Right atrium auricular region (tissue), 2 donors: ENCODE results near the gene IL36G. TPM values are rescaled to one million over a fixed set of nuclear protein-coding genes. Genes with fewer than 3 reads are reported as not detected.

ENCODE experiments used
- DNase-seq: peaks from one replicate; pipeline ENCODE4 v3.0.0-alpha.2; 2019; ENCODE audit warnings: low spot score
- H3K27ac ChIP-seq, 2 donors: fragments of 200-600 bp; sonication (generic); 1 replicate in 1 of 2; 2 replicates in 1 of 2; pipeline ENCODE4 v1.5.1; 2016 to 2019
- H3K27me3 ChIP-seq, 2 donors: fragments of 200-600 bp; sonication (generic); one replicate each; pipeline versions ENCODE4 v1.5.1 to v1.6.0; 2017 to 2019
- H3K36me3 ChIP-seq: fragments of 200-600 bp; sonication (generic); one replicate; pipeline ENCODE4 v1.5.1; 2016
- H3K4me1 ChIP-seq, 2 donors: fragments of 200-600 bp; sonication (generic); one replicate each; pipeline versions ENCODE4 v1.5.1 to v1.6.0; 2017 to 2019
- H3K4me3 ChIP-seq, 2 donors: fragments of 200-600 bp; sonication (generic); 1 replicate in 1 of 2; 2 replicates in 1 of 2; pipeline ENCODE4 v1.5.1; 2017 to 2019; ENCODE audit warnings: mild to moderate bottlenecking in 1 of 2, moderate library complexity in 1 of 2
- H3K9me3 ChIP-seq, 2 donors: fragments of 200-600 bp; sonication (generic); one replicate each; pipeline ENCODE4 v1.5.1; 2019
- total RNA-seq, 2 donors: library from RNA; depleted of rRNA; stranded (reverse); fragments of >200 nt; gene quantifications; one replicate each; pipeline ENCODE4 v1.1.0, GENCODE V29; 2016
- TF ChIP-seq, protein P1 (sequence below), 2 donors: fragments of 200-600 bp; sonication (generic); IDR thresholded peaks; one replicate each; pipeline ENCODE4 v1.5.1; 2019; ENCODE audit warnings: antibody characterized with exemption in 2 of 2

Gene IL36G
- total RNA-seq, 2 donors from 2014 or later = not detected

GRCh38 chr2:113034016-113034415 lies 56.2 kb downstream of the IL36G start:
- TF ChIP-seq, protein P1, sequence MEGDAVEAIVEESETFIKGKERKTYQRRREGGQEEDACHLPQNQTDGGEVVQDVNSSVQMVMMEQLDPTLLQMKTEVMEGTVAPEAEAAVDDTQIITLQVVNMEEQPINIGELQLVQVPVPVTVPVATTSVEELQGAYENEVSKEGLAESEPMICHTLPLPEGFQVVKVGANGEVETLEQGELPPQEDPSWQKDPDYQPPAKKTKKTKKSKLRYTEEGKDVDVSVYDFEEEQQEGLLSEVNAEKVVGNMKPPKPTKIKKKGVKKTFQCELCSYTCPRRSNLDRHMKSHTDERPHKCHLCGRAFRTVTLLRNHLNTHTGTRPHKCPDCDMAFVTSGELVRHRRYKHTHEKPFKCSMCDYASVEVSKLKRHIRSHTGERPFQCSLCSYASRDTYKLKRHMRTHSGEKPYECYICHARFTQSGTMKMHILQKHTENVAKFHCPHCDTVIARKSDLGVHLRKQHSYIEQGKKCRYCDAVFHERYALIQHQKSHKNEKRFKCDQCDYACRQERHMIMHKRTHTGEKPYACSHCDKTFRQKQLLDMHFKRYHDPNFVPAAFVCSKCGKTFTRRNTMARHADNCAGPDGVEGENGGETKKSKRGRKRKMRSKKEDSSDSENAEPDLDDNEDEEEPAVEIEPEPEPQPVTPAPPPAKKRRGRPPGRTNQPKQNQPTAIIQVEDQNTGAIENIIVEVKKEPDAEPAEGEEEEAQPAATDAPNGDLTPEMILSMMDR (IDR thresholded peaks at IDR 0.05) = no peak
- no peak overlapping the region for H3K27ac ChIP-seq
- no peaks in the 10 kb centered on the region for H3K4me1 ChIP-seq
- no peak overlapping the region for H3K4me3 ChIP-seq
- H3K27me3 ChIP-seq = no peaks in the 10 kb centered on the region
- H3K36me3 ChIP-seq = no peaks in the 10 kb centered on the region
- no peak for DNase-seq
- H3K9me3 ChIP-seq = no peaks in the 10 kb centered on the region

Other genes with a start within 250 kb of the IL36G start
- gene CKAP2L, start 213.4 kb upstream of the IL36G start, total RNA-seq = under 1 TPM in 1 of 2 donors, not detected in 1; 0.82 TPM
- not detected for gene IL1A, start 193.5 kb upstream of the IL36G start, total RNA-seq
- gene IL1B, start 141.2 kb upstream of the IL36G start, total RNA-seq = 1 to 10 TPM; 1.0 to 2.6 TPM
- gene IL37, start 66.8 kb upstream of the IL36G start, total RNA-seq = not detected
- gene IL36A, start 27.5 kb downstream of the IL36G start, total RNA-seq = not detected
- gene IL36B, start 74.9 kb downstream of the IL36G start, total RNA-seq = not detected
- gene IL36RN, start 81.2 kb downstream of the IL36G start, total RNA-seq = not detected
- gene IL1F10, start 90.0 kb downstream of the IL36G start, total RNA-seq = not detected
- gene IL1RN, start 149.6 kb downstream of the IL36G start, total RNA-seq = 1 to 10 TPM in 1 of 2 donors, under 1 TPM in 1; 0.41 to 1.3 TPM
- gene PSD4, start 196.0 kb downstream of the IL36G start, total RNA-seq = 1 to 10 TPM; 2.4 to 4.5 TPM